ENCODE measurements around the gene ADAM29. TPM values are rescaled to one million over a fixed set of nuclear protein-coding genes. Genes with fewer than 3 reads are reported as not detected.

Gene ADAM29
- total RNA-seq, 1 donor from 2014 or later: not detected

DNA sequence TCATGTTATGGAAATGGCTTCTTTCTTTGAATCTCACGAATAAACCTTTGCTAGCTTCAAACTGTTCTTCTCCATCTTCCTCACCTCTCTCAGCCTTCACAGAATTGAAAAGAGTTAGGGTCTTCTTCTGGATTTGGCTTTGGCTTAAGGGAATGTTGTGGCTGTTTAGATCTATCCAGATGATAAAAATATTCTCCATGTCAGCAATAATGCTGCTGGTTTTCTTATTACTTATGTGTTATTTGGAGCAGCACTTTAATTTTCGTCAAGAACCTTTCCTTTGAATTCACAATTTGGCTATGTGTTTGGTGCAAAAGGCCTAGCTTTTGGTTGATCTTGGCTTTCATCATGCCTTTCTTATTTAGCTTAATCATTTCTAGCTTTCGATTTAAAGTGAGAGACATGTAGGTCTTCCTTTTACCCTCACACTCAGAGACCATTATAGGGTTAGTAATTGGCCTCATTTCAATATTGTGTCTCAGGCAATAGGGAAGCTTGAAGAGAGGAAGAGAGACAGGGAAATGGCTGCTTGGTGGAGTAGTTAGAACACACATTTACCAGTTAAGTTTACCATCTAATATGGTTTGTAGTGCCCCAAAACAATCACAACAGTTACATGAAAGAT is 5.1 kb upstream of the ADAM29 start:
- Mint-ChIP-seq H3K27ac (ENCODE audit: unreplicated experiment) (no peak overlapping the region), H3K4me1 (ENCODE audit: low read depth, unreplicated experiment) (no peaks in the 10 kb centered on the region), H3K27me3 (ENCODE audit: unreplicated experiment) (peaks cover 2% of the 10 kb centered on the region), H3K4me3 (ENCODE audit: unreplicated experiment) (no peak overlapping the region), H3K9me3 (ENCODE audit: unreplicated experiment) (no peaks in the 10 kb centered on the region), H3K36me3 (ENCODE audit: unreplicated experiment) (no peaks in the 10 kb centered on the region)
- no peak for DNase-seq
- TF ChIP-seq, protein P1, sequence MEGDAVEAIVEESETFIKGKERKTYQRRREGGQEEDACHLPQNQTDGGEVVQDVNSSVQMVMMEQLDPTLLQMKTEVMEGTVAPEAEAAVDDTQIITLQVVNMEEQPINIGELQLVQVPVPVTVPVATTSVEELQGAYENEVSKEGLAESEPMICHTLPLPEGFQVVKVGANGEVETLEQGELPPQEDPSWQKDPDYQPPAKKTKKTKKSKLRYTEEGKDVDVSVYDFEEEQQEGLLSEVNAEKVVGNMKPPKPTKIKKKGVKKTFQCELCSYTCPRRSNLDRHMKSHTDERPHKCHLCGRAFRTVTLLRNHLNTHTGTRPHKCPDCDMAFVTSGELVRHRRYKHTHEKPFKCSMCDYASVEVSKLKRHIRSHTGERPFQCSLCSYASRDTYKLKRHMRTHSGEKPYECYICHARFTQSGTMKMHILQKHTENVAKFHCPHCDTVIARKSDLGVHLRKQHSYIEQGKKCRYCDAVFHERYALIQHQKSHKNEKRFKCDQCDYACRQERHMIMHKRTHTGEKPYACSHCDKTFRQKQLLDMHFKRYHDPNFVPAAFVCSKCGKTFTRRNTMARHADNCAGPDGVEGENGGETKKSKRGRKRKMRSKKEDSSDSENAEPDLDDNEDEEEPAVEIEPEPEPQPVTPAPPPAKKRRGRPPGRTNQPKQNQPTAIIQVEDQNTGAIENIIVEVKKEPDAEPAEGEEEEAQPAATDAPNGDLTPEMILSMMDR (IDR thresholded peaks at IDR 0.05; ENCODE audit: partially characterized antibody, unreplicated experiment): no peak

DNA sequence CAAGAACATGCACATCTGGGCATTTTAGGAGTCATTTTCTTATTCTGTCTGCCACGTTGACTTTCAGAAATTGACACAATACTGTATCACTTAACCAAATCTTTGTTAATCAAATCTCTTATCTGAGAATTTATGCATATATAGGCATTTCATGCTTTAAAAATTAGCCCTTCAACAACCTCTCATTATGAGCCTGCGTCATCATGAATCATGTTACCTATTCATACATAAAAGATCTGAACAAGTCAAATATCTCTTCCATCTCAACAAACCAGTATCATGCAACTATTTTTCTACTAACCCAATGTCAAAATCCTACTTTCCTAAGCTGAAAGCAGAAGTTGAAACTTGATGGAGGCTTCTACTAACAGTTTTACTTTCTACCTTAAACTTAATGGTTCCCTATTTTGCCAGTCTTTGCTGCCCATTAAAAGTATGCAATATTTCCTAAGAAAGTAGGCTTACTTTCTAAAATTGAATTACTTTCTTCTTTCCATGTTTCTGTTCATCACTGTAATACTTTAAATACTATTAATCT is 1.8 kb downstream of the ADAM29 start:
- TF ChIP-seq, protein P1 (IDR thresholded peaks at IDR 0.05; ENCODE audit: partially characterized antibody, unreplicated experiment): no peak
- no peak overlapping the region for H3K4me3 Mint-ChIP-seq (ENCODE audit: unreplicated experiment)

DNA sequence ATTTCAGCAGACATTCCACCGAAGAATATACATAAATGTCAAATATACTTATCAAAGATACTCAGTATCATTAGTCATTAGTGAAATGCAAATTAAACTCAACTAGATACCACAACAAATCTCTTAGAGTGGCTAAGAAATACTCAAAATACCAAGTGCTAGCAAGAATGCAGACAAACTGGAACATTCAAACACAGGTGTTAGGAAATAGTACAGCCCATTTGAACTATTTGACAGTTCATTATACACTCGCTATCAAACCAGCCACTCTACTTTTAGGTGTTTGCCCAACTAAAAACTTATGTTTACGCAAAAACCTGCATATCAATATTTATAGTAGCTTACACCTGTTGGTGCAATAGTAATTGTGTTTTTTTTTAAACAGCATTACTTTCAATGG is 8.8 kb downstream of the ADAM29 start:
- no peak for DNase-seq
- H3K27ac Mint-ChIP-seq (ENCODE audit: unreplicated experiment): no peak overlapping the region
- no peaks in the 10 kb centered on the region for H3K4me1 Mint-ChIP-seq (ENCODE audit: low read depth, unreplicated experiment)
- no peaks in the 10 kb centered on the region for H3K27me3 Mint-ChIP-seq (ENCODE audit: unreplicated experiment)
- H3K36me3 Mint-ChIP-seq (ENCODE audit: unreplicated experiment): no peaks in the 10 kb centered on the region
- TF ChIP-seq, protein P1 (IDR thresholded peaks at IDR 0.05; ENCODE audit: partially characterized antibody, unreplicated experiment): no peak
- peaks cover 2% of the 10 kb centered on the region for H3K9me3 Mint-ChIP-seq (ENCODE audit: unreplicated experiment)
- H3K4me3 Mint-ChIP-seq (ENCODE audit: unreplicated experiment): no peak overlapping the region

More for the DNA sequence above, 1.8 kb downstream of the ADAM29 start:
- H3K27ac Mint-ChIP-seq (ENCODE audit: unreplicated experiment): no peak overlapping the region
- no peaks in the 10 kb centered on the region for H3K36me3 Mint-ChIP-seq (ENCODE audit: unreplicated experiment)
- H3K27me3 Mint-ChIP-seq (ENCODE audit: unreplicated experiment): no peaks in the 10 kb centered on the region
- no peak for DNase-seq
- no peaks in the 10 kb centered on the region for H3K4me1 Mint-ChIP-seq (ENCODE audit: low read depth, unreplicated experiment)
- H3K9me3 Mint-ChIP-seq (ENCODE audit: unreplicated experiment): peaks cover under 1% of the 10 kb centered on the region

DNA sequence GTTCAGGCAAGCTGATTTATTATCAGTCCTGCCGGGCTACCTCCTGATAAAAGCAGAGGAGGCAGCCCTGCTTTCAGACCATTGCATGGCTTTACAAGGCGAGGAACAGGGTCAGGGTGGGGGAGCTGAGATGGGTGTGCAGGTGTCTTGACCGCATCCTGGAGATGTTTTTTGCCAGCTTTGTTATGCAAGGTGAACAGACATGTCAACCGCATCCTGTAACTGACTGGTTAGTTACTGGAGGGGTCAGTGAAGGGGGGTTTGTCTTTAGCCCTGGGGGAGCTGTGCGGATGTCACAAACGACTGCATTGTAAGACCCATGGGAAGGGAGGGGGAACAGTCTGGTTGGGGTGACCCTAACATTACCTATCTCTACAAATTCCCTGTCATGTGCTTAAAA is 10.0 kb downstream of the ADAM29 start:
- Mint-ChIP-seq H3K4me1 (ENCODE audit: low read depth, unreplicated experiment) (no peaks in the 10 kb centered on the region), H3K36me3 (ENCODE audit: unreplicated experiment) (no peaks in the 10 kb centered on the region), H3K27me3 (ENCODE audit: unreplicated experiment) (no peaks in the 10 kb centered on the region), H3K27ac (ENCODE audit: unreplicated experiment) (no peak overlapping the region), H3K9me3 (ENCODE audit: unreplicated experiment) (peaks cover 2% of the 10 kb centered on the region), H3K4me3 (ENCODE audit: unreplicated experiment) (no peak overlapping the region)
- TF ChIP-seq, protein P1 (IDR thresholded peaks at IDR 0.05; ENCODE audit: partially characterized antibody, unreplicated experiment): no peak
- no peak for DNase-seq

DNA sequence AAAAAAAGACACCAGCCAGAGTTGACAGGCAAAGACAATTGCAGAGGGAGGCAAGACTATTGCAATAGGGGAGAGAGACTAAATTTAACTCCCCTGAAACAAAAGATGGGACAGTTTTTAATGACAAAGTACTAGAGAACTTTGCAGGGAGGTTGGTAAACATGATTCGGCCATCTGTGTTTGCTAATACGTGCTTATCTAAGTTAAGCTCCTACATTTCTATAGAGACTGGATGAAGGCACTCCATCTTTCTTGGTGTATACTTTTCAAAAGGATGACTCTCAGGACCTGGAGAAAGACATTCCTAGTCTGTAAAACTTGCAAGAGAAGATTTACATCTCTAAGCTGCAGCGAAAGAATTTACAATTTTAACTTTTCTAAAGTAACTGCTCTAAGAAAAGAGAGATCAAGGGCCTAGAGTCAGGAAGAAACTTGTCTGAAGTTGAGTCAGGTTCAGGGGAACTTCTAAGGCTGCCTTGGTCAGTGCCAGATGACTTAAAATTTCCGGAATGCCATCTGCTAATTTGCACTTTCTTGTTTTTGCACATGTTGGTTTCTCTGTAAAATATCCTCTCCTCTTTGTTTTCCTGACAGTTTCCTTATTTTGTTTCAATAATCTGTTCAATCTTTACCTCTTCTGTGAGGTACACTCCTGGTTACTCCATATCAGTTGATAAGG is 10.6 kb downstream of the ADAM29 start:
- Mint-ChIP-seq H3K27ac (ENCODE audit: unreplicated experiment) (no peak overlapping the region), H3K9me3 (ENCODE audit: unreplicated experiment) (peaks cover 2% of the 10 kb centered on the region), H3K36me3 (ENCODE audit: unreplicated experiment) (no peaks in the 10 kb centered on the region), H3K4me3 (ENCODE audit: unreplicated experiment) (no peak overlapping the region), H3K27me3 (ENCODE audit: unreplicated experiment) (no peaks in the 10 kb centered on the region), H3K4me1 (ENCODE audit: low read depth, unreplicated experiment) (no peaks in the 10 kb centered on the region)
- TF ChIP-seq, protein P1 (IDR thresholded peaks at IDR 0.05; ENCODE audit: partially characterized antibody, unreplicated experiment): no peak
- DNase-seq: no peak
